Endothelial cell of umbilical vein (primary cell): ENCODE data around the gene TMEM62. TPM values are rescaled to one million over a fixed set of nuclear protein-coding genes. Genes with fewer than 3 reads are reported as not detected.

ENCODE experiments used
- BruUV-seq: library from RNA; stranded (reverse); fragments of 400-500 nt; replicated peaks from 2 replicates; lab custom pipeline; 2021; lab: Mats Ljungman, UMichigan
- CTCF ChIA-PET: fragments of 300-600, 350-600 bp; sonication (Branson Sonifier 250); formaldehyde crosslinking; loops from one replicate; lab custom pipeline; 2021; ENCODE audit warnings: antibody characterized with exemption, inconsistent platforms; lab: Charles Lee
- POLR2A ChIA-PET: fragments of 300-600, 350-600 bp; sonication (Branson Sonifier 250); formaldehyde crosslinking; loops from one replicate; lab custom pipeline; 2021; ENCODE audit warnings: antibody characterized with exemption, inconsistent platforms; lab: Charles Lee
- DNase-seq: peaks from one replicate; pipeline ENCODE4 v3.0.0-alpha.2; 2011; ENCODE audit warnings: low read depth, low spot score
- FAIRE-seq: peaks from 2 replicates; lab custom pipeline; 2011; peaks lifted over from hg19 to GRCh38; lab: Jason Lieb, UNC
- H2AFZ ChIP-seq: 2 replicates; pipeline ENCODE4 v1.6.0; 2012; ENCODE audit warnings: low read depth, low read length, control low read depth, inconsistent platforms
- H3K27ac ChIP-seq: 2 replicates; pipeline ENCODE4 v1.5.1; 2011; ENCODE audit warnings: low read depth, mild to moderate bottlenecking, control low read depth, low read length, moderate library complexity; ENCODE audit not compliant: insufficient read depth
- H3K27me3 ChIP-seq, 2 experiments: 2 replicates each; pipeline versions ENCODE4 v1.6.0 to v1.6.1; 2011; ENCODE audit warnings: low read length in 2 of 2, mixed read lengths in 1 of 2; ENCODE audit not compliant: control insufficient read depth in 2 of 2, insufficient read depth in 2 of 2
- H3K36me3 ChIP-seq, 2 experiments: 2 replicates in 1 of 2; 3 replicates in 1 of 2; pipeline ENCODE4 v1.5.1; 2011; ENCODE audit warnings: low read length in 2 of 2, mild to moderate bottlenecking in 1 of 2, moderate library complexity in 1 of 2; ENCODE audit not compliant: control insufficient read depth in 2 of 2, insufficient read depth in 2 of 2; ENCODE audit errors: extremely low read depth in 1 of 2
- H3K4me1 ChIP-seq: 3 replicates; pipeline ENCODE4 v1.5.1; 2011; ENCODE audit warnings: mild to moderate bottlenecking, low read length; ENCODE audit not compliant: control insufficient read depth, insufficient read depth; ENCODE audit errors: extremely low read depth
- H3K4me2 ChIP-seq: 2 replicates; pipeline ENCODE4 v1.6.1; 2011; ENCODE audit warnings: low read length, control low read depth, mixed read lengths; ENCODE audit not compliant: insufficient read depth
- H3K4me3 ChIP-seq, 3 experiments: fragments of 200-600 bp in 1 of 3; sonication (generic), shearing (Covaris generic) in 1 of 3; replicated peaks in 1 of 3; 2 replicates each; pipeline ENCODE4 v1.5.1; 2011 to 2016; ENCODE audit warnings: control low read depth in 3 of 3, low read length in 3 of 3, mild to moderate bottlenecking in 2 of 3, inconsistent platforms in 1 of 3, low read depth in 1 of 3, moderate library complexity in 1 of 3; ENCODE audit not compliant: insufficient read depth in 1 of 3
- H3K79me2 ChIP-seq: 2 replicates; pipeline ENCODE4 v1.6.0; 2012; ENCODE audit warnings: low read length, inconsistent platforms; ENCODE audit not compliant: control insufficient read depth, insufficient read depth
- H3K9ac ChIP-seq: replicated peaks from 2 replicates; pipeline ENCODE3; 2011; ENCODE audit warnings: low read length, control low read depth; ENCODE audit not compliant: insufficient read depth; ENCODE audit errors: extremely low read depth
- H3K9me1 ChIP-seq: replicated peaks from 3 replicates; pipeline ENCODE4 v1.6.0; 2011; ENCODE audit warnings: mild to moderate bottlenecking, low read length; ENCODE audit not compliant: control insufficient read depth, insufficient read depth; ENCODE audit errors: extremely low read depth
- H3K9me3 ChIP-seq: replicated peaks from 2 replicates; pipeline ENCODE4 v1.5.1; 2012; ENCODE audit warnings: low read length, inconsistent platforms; ENCODE audit not compliant: control insufficient read depth, insufficient read depth
- H4K20me1 ChIP-seq: replicated peaks from 2 replicates; pipeline ENCODE3; 2011; ENCODE audit warnings: mild to moderate bottlenecking, low read length; ENCODE audit not compliant: control insufficient read depth, insufficient read depth; ENCODE audit errors: extremely low read depth
- EZH2 ChIP-seq: IDR thresholded peaks from 2 replicates; pipeline ENCODE4 v1.6.1; 2012; ENCODE audit warnings: borderline replicate concordance, low read depth, mild to moderate bottlenecking, moderate library complexity, low read length, inconsistent platforms; ENCODE audit not compliant: severe bottlenecking
- FOS ChIP-seq: IDR thresholded peaks from 2 replicates; pipeline ENCODE4 v1.6.1; 2011; ENCODE audit warnings: mild to moderate bottlenecking, low read length, moderate library complexity, borderline replicate concordance; ENCODE audit not compliant: insufficient read depth
- GATA2 ChIP-seq: IDR thresholded peaks from 2 replicates; pipeline ENCODE4 v1.7.0; 2011; ENCODE audit warnings: low read depth, mild to moderate bottlenecking, moderate library complexity, mixed read lengths, low read length; ENCODE audit not compliant: insufficient read length, insufficient read depth
- JUN ChIP-seq: IDR thresholded peaks from 2 replicates; pipeline ENCODE4 v1.6.1; 2011; ENCODE audit warnings: borderline replicate concordance, low read depth; ENCODE audit not compliant: insufficient read length, insufficient read depth
- MAX ChIP-seq: IDR thresholded peaks from 2 replicates; pipeline ENCODE4 v1.6.1; 2011; ENCODE audit not compliant: insufficient read depth, insufficient read length
- MYC ChIP-seq: IDR thresholded peaks from one replicate; pipeline ENCODE4 v1.6.1; 2011; ENCODE audit warnings: mild to moderate bottlenecking, low read depth, low read length
- POLR2A ChIP-seq: IDR thresholded peaks from 2 replicates; pipeline ENCODE4 v1.6.1; 2012; ENCODE audit warnings: low read depth, mild to moderate bottlenecking, control low read depth, low read length
- POLR2AphosphoS5 ChIP-seq: IDR thresholded peaks from 2 replicates; pipeline ENCODE4 v1.6.1; 2012; ENCODE audit warnings: low read depth, mild to moderate bottlenecking, control low read depth, low read length, moderate library complexity; ENCODE audit not compliant: insufficient read depth
- dilution Hi-C: fragments of 300-500 bp; cut with MboI; formaldehyde crosslinking; loops from one replicate; pipeline ENCODE4 v1.15.0; 2019; ENCODE audit warnings: low sequenced_read_pairs; ENCODE audit not compliant: extremely low pct_ligation_motif_present
- intact Hi-C: fragments of 100-400 bp; cut with micrococcal nuclease; formaldehyde crosslinking; loops from one replicate; pipeline ENCODE4 v1.10.0; 2022
- polyA plus RNA-seq, 4 experiments: library from polyadenylated mRNA; depleted of rRNA in 3 of 4; stranded (reverse) in 3 of 4; unstranded in 1 of 4; fragments of >200 nt; gene quantifications; 2 replicates each; pipeline versions ENCODE4 v1.2.1 to v1.2.3, GENCODE V29; 2011 to 2012; ENCODE audit warnings: missing spikeins in 1 of 4
- total RNA-seq: library from RNA; stranded (reverse); gene quantifications from 2 replicates; pipeline ENCODE4 v1.2.3, GENCODE V29; 2021
- TF ChIP-seq, protein P1 (sequence below), 2 donors: IDR thresholded peaks; 1 replicate in 1 of 2; 2 replicates in 1 of 2; pipeline ENCODE4 v1.5.1; 2011; ENCODE audit warnings: low read length in 2 of 2, mild to moderate bottlenecking in 2 of 2, moderate library complexity in 2 of 2, control low read depth in 1 of 2, inconsistent platforms in 1 of 2, low read depth in 1 of 2; ENCODE audit not compliant: insufficient read depth in 1 of 2; ENCODE audit errors: extremely low read depth in 1 of 2

TMEM62 gene
- total and polyA plus RNA-seq, 2 donors (not counting 3 experiments of a cell fraction or from before 2014, with no cell fraction given) = 10.4 to 22.2 TPM

GRCh38 chr15:43107751-43108150 is 25.6 kb upstream of the TMEM62 start:
- no peak for FAIRE-seq
- dilution Hi-C loops (no loop called here), intact Hi-C loops (loop anchor here (5.0 to 10.0 kb wide), 3 partner anchors 45 to 1177 kb away; partner anchors contain the start of genes CCNDBP1 and GOLM2)
- Histone ChIP-seq H3K27me3 (no peaks in the 10 kb centered on the region), H3K4me2 (no peak overlapping the region), H3K9ac (no peak overlapping the region), H3K9me1 (no peaks in the 10 kb centered on the region), H3K36me3 (no peaks in the 10 kb centered on the region), H2AFZ (no peak overlapping the region), H3K9me3 (no peaks in the 10 kb centered on the region), H3K27ac (no peak overlapping the region), H4K20me1 (no peaks in the 10 kb centered on the region), H3K4me3 (no peak overlapping the region), H3K79me2 (peaks cover 27% of the 10 kb centered on the region), H3K4me1 (peaks cover 18% of the 10 kb centered on the region)
- CTCF ChIA-PET = no interaction called here
- BruUV-seq = no TSS peak
- no peak for DNase-seq
- no peak for TF ChIP-seq MYC
- TF ChIP-seq, protein P1, sequence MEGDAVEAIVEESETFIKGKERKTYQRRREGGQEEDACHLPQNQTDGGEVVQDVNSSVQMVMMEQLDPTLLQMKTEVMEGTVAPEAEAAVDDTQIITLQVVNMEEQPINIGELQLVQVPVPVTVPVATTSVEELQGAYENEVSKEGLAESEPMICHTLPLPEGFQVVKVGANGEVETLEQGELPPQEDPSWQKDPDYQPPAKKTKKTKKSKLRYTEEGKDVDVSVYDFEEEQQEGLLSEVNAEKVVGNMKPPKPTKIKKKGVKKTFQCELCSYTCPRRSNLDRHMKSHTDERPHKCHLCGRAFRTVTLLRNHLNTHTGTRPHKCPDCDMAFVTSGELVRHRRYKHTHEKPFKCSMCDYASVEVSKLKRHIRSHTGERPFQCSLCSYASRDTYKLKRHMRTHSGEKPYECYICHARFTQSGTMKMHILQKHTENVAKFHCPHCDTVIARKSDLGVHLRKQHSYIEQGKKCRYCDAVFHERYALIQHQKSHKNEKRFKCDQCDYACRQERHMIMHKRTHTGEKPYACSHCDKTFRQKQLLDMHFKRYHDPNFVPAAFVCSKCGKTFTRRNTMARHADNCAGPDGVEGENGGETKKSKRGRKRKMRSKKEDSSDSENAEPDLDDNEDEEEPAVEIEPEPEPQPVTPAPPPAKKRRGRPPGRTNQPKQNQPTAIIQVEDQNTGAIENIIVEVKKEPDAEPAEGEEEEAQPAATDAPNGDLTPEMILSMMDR (IDR thresholded peaks at IDR 0.05; ENCODE audit: extremely low read depth in 1 of 2, insufficient read depth in 1 of 2, low read depth in 1 of 2, low read length in 2 of 2) = no peak
- TF ChIP-seq FOS = no peak
- no peak for TF ChIP-seq POLR2A
- TF ChIP-seq JUN = no peak
- no peak for TF ChIP-seq EZH2
- no peak for TF ChIP-seq GATA2
- no peak for TF ChIP-seq POLR2AphosphoS5
- TF ChIP-seq MAX = no peak
- POLR2A ChIA-PET = interaction anchor here (0.7 kb wide), 1 partner anchor 26 kb away, joined by 3 read pairs; the partner anchor contains the start of gene TMEM62
